H1 (cell line): Measurements from ENCODE around the gene CBLN3. TPM values are rescaled to one million over a fixed set of nuclear protein-coding genes. Genes with fewer than 3 reads are reported as not detected.
A peak's percentile ranks its signal among the peaks of the same experiment; 100 is the strongest.

Experiments
- CTCF ChIA-PET: fragments of 300-600 bp; sonication (Branson Sonifier 250); formaldehyde crosslinking; loops from one replicate; lab custom pipeline; 2021; ENCODE audit not compliant: partially characterized antibody; lab: Charles Lee
- POLR2A ChIA-PET: fragments of 300-600 bp; sonication (Branson Sonifier 250); formaldehyde crosslinking; loops from one replicate; lab custom pipeline; 2021; ENCODE audit warnings: inconsistent platforms; ENCODE audit not compliant: partially characterized antibody; lab: Charles Lee
- DNase-seq, 2 experiments: peaks; one replicate each; pipeline versions ENCODE4 v3.0.0 to v3.0.0-alpha.2; 2010 to 2022; ENCODE audit warnings: low spot score in 2 of 2, low read depth in 1 of 2, mixed read lengths in 1 of 2
- FAIRE-seq: peaks from 2 replicates; lab custom pipeline; 2011; peaks lifted over from hg19 to GRCh38; lab: Jason Lieb, UNC
- H2AFZ ChIP-seq: 2 replicates; pipeline ENCODE4 v1.8.1; 2012; ENCODE audit warnings: low read length, inconsistent platforms
- H2AK5ac ChIP-seq: 2 replicates; pipeline ENCODE4 v1.6.1; 2013; ENCODE audit warnings: low read depth, low read length
- H2BK120ac ChIP-seq: replicated peaks from 2 replicates; pipeline ENCODE3; 2013; ENCODE audit warnings: low read depth, low read length, inconsistent platforms
- H2BK12ac ChIP-seq: 2 replicates; pipeline ENCODE4 v1.6.1; 2013; ENCODE audit warnings: low read depth, low read length
- H2BK15ac ChIP-seq: 2 replicates; pipeline ENCODE4 v1.6.1; 2013; ENCODE audit warnings: low read length
- H2BK20ac ChIP-seq: 2 replicates; pipeline ENCODE4 v1.6.1; 2013; ENCODE audit warnings: low read length
- H2BK5ac ChIP-seq: 2 replicates; pipeline ENCODE4 v1.6.1; 2013; ENCODE audit warnings: low read depth, low read length
- H3K14ac ChIP-seq: 2 replicates; pipeline ENCODE4 v1.6.1; 2013; ENCODE audit warnings: inconsistent platforms; ENCODE audit not compliant: insufficient read length
- H3K18ac ChIP-seq: 2 replicates; pipeline ENCODE4 v1.6.1; 2013; ENCODE audit warnings: low read length; ENCODE audit errors: extremely low read depth
- H3K23ac ChIP-seq: 2 replicates; pipeline ENCODE4 v1.6.1; 2013; ENCODE audit warnings: inconsistent platforms; ENCODE audit not compliant: insufficient read length
- H3K23me2 ChIP-seq: 2 replicates; pipeline ENCODE4 v1.6.1; 2013; ENCODE audit warnings: low read depth, low read length
- H3K27ac ChIP-seq: 2 replicates; pipeline ENCODE4 v1.6.1; 2011; ENCODE audit warnings: low read depth, low read length, inconsistent platforms
- H3K27me3 ChIP-seq, 4 experiments: replicated peaks in 1 of 4; 1 replicate in 1 of 4; 2 replicates in 3 of 4; pipeline versions ENCODE4 v1.6.1 to v1.8.1; 2011 to 2013; ENCODE audit warnings: low read length in 3 of 4, mild to moderate bottlenecking in 3 of 4, inconsistent platforms in 2 of 4, mixed read lengths in 2 of 4, moderate library complexity in 1 of 4; ENCODE audit not compliant: control insufficient read depth in 3 of 4, insufficient read depth in 3 of 4; ENCODE audit errors: extremely low read depth in 1 of 4
- H3K36me3 ChIP-seq, 4 experiments: 2 replicates each; pipeline versions ENCODE4 v1.6.1 to v1.8.1; 2011 to 2013; ENCODE audit warnings: mild to moderate bottlenecking in 4 of 4, low read length in 3 of 4, moderate library complexity in 2 of 4, control low read depth in 1 of 4, inconsistent platforms in 1 of 4; ENCODE audit not compliant: insufficient read depth in 4 of 4, control insufficient read depth in 2 of 4
- H3K4ac ChIP-seq: replicated peaks from 2 replicates; pipeline ENCODE3; 2013; ENCODE audit warnings: low read length, low read depth, mixed read lengths, inconsistent platforms; ENCODE audit not compliant: insufficient read length
- H3K4me1 ChIP-seq, 4 experiments: replicated peaks in 1 of 4; 1 replicate in 1 of 4; 2 replicates in 3 of 4; pipeline versions ENCODE4 v1.6.1 to v1.8.1; 2011 to 2013; ENCODE audit warnings: low read length in 3 of 4, inconsistent platforms in 2 of 4, mixed read lengths in 1 of 4; ENCODE audit not compliant: insufficient read depth in 4 of 4, control insufficient read depth in 3 of 4
- H3K4me2 ChIP-seq, 2 experiments: 2 replicates each; pipeline versions ENCODE4 v1.6.1 to v1.8.1; 2011 to 2013; ENCODE audit warnings: low read depth in 2 of 2, low read length in 2 of 2, control low read depth in 1 of 2, inconsistent platforms in 1 of 2, mild to moderate bottlenecking in 1 of 2; ENCODE audit not compliant: insufficient read depth in 1 of 2
- H3K4me3 ChIP-seq, 4 experiments: fragments of 200-600, 300-600 bp in 1 of 4; sonication (generic), shearing (Covaris generic), sonication (Bioruptor Twin) in 1 of 4; 2 replicates each; pipeline versions ENCODE4 v1.5.1 to v1.8.1; 2011 to 2016; ENCODE audit warnings: low read length in 4 of 4, low read depth in 3 of 4, control low read depth in 2 of 4, inconsistent platforms in 2 of 4, mild to moderate bottlenecking in 2 of 4, mixed read lengths in 1 of 4, moderate library complexity in 1 of 4; ENCODE audit not compliant: insufficient read depth in 2 of 4; ENCODE audit errors: extremely low read depth in 1 of 4
- H3K56ac ChIP-seq: replicated peaks from 2 replicates; pipeline ENCODE3; 2013; ENCODE audit warnings: low read depth, mild to moderate bottlenecking, mixed read lengths, low read length, inconsistent platforms; ENCODE audit not compliant: insufficient read length
- H3K79me1 ChIP-seq: 2 replicates; pipeline ENCODE4 v1.6.1; 2013; ENCODE audit warnings: low read depth, low read length, control low read depth
- H3K79me2 ChIP-seq, 2 experiments: 2 replicates each; pipeline versions ENCODE4 v1.6.1 to v1.8.1; 2012 to 2013; ENCODE audit warnings: low read length in 2 of 2, mild to moderate bottlenecking in 2 of 2, inconsistent platforms in 1 of 2; ENCODE audit not compliant: insufficient read depth in 2 of 2, control insufficient read depth in 1 of 2
- H3K9ac ChIP-seq, 4 experiments: replicated peaks in 1 of 4; 1 replicate in 1 of 4; 2 replicates in 3 of 4; pipeline versions ENCODE4 v1.6.1 to v1.8.1; 2011 to 2013; ENCODE audit warnings: low read depth in 3 of 4, low read length in 3 of 4, control low read depth in 2 of 4, mild to moderate bottlenecking in 2 of 4, moderate library complexity in 2 of 4, inconsistent platforms in 1 of 4; ENCODE audit errors: extremely low read depth in 1 of 4
- H3K9me3 ChIP-seq, 2 experiments: 2 replicates each; pipeline versions ENCODE4 v1.6.1 to v1.8.1; 2012 to 2013; ENCODE audit warnings: mild to moderate bottlenecking in 2 of 2, moderate library complexity in 2 of 2, control low read depth in 1 of 2, inconsistent platforms in 1 of 2, low read depth in 1 of 2, low read length in 1 of 2, mixed read lengths in 1 of 2; ENCODE audit not compliant: insufficient read depth in 2 of 2
- H4K20me1 ChIP-seq, 2 experiments: replicated peaks in 1 of 2; 2 replicates each; pipeline versions ENCODE3 to v1.8.1; 2011 to 2013; ENCODE audit warnings: inconsistent platforms in 2 of 2, low read length in 2 of 2, mild to moderate bottlenecking in 1 of 2; ENCODE audit not compliant: insufficient read depth in 2 of 2, control insufficient read depth in 1 of 2
- H4K5ac ChIP-seq: 2 replicates; pipeline ENCODE4 v1.6.1; 2013; ENCODE audit warnings: low read length, low read depth, mixed read lengths, inconsistent platforms; ENCODE audit not compliant: insufficient read length
- H4K8ac ChIP-seq: 2 replicates; pipeline ENCODE4 v1.8.0; 2013; ENCODE audit warnings: mild to moderate bottlenecking, moderate library complexity, low read length, inconsistent platforms; ENCODE audit not compliant: insufficient read depth; ENCODE audit errors: extremely low read depth
- H4K91ac ChIP-seq: replicated peaks from 2 replicates; pipeline ENCODE3; 2013; ENCODE audit warnings: low read length, mixed read lengths, inconsistent platforms; ENCODE audit not compliant: insufficient read length
- CTCF ChIP-seq, 3 experiments: IDR thresholded peaks; 1 replicate in 2 of 3; 2 replicates in 1 of 3; pipeline versions ENCODE4 v1.5.1 to v1.6.1; 2011; ENCODE audit warnings: low read length in 3 of 3, mild to moderate bottlenecking in 3 of 3, inconsistent platforms in 2 of 3, low read depth in 1 of 3, moderate library complexity in 1 of 3; ENCODE audit not compliant: insufficient read depth in 1 of 3; ENCODE audit errors: control extremely low read depth in 1 of 3
- EGR1 ChIP-seq: IDR thresholded peaks from 2 replicates; pipeline ENCODE4 v1.6.1; 2011; ENCODE audit warnings: low read depth, low read length, borderline replicate concordance
- MAX ChIP-seq: IDR thresholded peaks from 2 replicates; pipeline ENCODE4 v1.6.1; 2012; ENCODE audit warnings: inconsistent platforms
- TBP ChIP-seq: IDR thresholded peaks from 2 replicates; pipeline ENCODE4 v1.6.1; 2011; ENCODE audit warnings: low read depth, low read length, improper control_type of control experiment
- WGBS, 2 experiments: shearing (Covaris generic) in 1 of 2; methylation state at CpG; one replicate each; pipeline versions ENCODE4 v1.1.6 to v1.1.7; 2013 to 2015; ENCODE audit warnings: low lambda C conversion rate in 2 of 2, mixed read lengths in 2 of 2, inconsistent platforms in 1 of 2, low coverage in 1 of 2, missing lambda C conversion rate in 1 of 2; ENCODE audit not compliant: insufficient replicate concordance in 2 of 2, insufficient coverage in 1 of 2, insufficient read length in 1 of 2; ENCODE audit errors: extremely low coverage in 1 of 2, missing lambda C conversion rate in 1 of 2; 5-methylcytosine and 5-hydroxymethylcytosine counted together
- polyA plus RNA-seq, 7 experiments: library from polyadenylated mRNA; depleted of rRNA in 3 of 7; stranded (reverse) in 5 of 7; unstranded in 2 of 7; fragments of >200 nt in 5 of 7; fragments of 200-250 nt in 2 of 7; gene quantifications; 1 replicate in 5 of 7; 2 replicates in 1 of 7; 4 replicates in 1 of 7; pipeline versions ENCODE4 v1.2.1 to v1.2.3, GENCODE V29; 2011 to 2013; ENCODE audit warnings: missing spikeins in 2 of 7, mixed read lengths in 2 of 7
- total RNA-seq: library from RNA; stranded (reverse); fragmentation: NEBNext Ultra II Directional; extraction: Animal tissue kit (Norgen Biotek cat#: 25700); gene quantifications from 2 replicates; pipeline ENCODE4 v1.2.1, GENCODE V29; 2021

The CBLN3 gene
- total and polyA plus RNA-seq, 2 of the 8 experiments (the other 6 are each of a cell fraction or from before 2014, with no cell fraction given) = 0.54 to 1.00 TPM

GRCh38 chr14:24392325-24393091, 37.0 kb downstream of the CBLN3 start:
- no peak overlapping the region for H4K5ac ChIP-seq
- peak in 1 of 3 experiments; percentile 26; a peak in 1 of 4 replicates for TF ChIP-seq CTCF (IDR thresholded peaks at IDR 0.05; ENCODE audit: control extremely low read depth in 1 of 3, insufficient read depth in 1 of 3, low read depth in 1 of 3, low read length in 3 of 3)
- no peak for TF ChIP-seq MAX
- TF ChIP-seq TBP = no peak
- TF ChIP-seq EGR1 = no peak
- H4K91ac ChIP-seq = no peak overlapping the region
- CTCF ChIA-PET = interaction anchor here (1.0 to 5.4 kb wide), 6 partner anchors 14 to 44 kb away, joined by 3 to 40 read pairs (median 4); no protein-coding TSS in a partner anchor
- no peak overlapping the region for H2BK120ac ChIP-seq
- 63% methylated on average over 8 of the region's 8 CpGs; no CpG with 5 or more reads in 1 of the 2 experiments for WGBS, 2 experiments
- H3K4me1 ChIP-seq = peaks cover 0 to 5% (median 0%) of the 10 kb centered on the region in 4 experiments; a peak in 2 of 7 replicates
- H2BK15ac ChIP-seq = no peak overlapping the region
- H2BK5ac ChIP-seq = no peak overlapping the region
- POLR2A ChIA-PET = interaction anchor here (0.7 to 4.7 kb wide), 3 partner anchors 14 to 23 kb away, joined by 3 to 27 read pairs (median 4); no protein-coding TSS in a partner anchor
- no peaks in the 10 kb centered on the region for H4K20me1 ChIP-seq
- H3K14ac ChIP-seq = no peak overlapping the region
- H3K23me2 ChIP-seq = no peaks in the 10 kb centered on the region
- no peak overlapping the region for H3K27ac ChIP-seq
- no peaks in the 10 kb centered on the region for H3K79me1 ChIP-seq
- no peaks in the 10 kb centered on the region for H3K79me2 ChIP-seq
- DNase-seq (no peak), FAIRE-seq (no peak)
- H4K8ac ChIP-seq = no peak overlapping the region
- no peak overlapping the region for H3K23ac ChIP-seq
- H2AK5ac ChIP-seq = no peak overlapping the region
- no peak overlapping the region for H3K18ac ChIP-seq
- H3K4me2 ChIP-seq = no peak overlapping the region; a peak in 1 of 4 replicates
- H3K27me3 ChIP-seq = peaks cover 0 to 3% (median 1%) of the 10 kb centered on the region in 4 experiments; a peak in 2 of 7 replicates
- 0 out of 2 replicates have a peak overlapping the region, but pooled peaks have one; percentile 26 for H2BK20ac ChIP-seq
- 0 out of 2 replicates have a peak overlapping the region, but pooled peaks have one; percentile 19 for H2BK12ac ChIP-seq
- no peaks in the 10 kb centered on the region for H3K36me3 ChIP-seq
- no peak overlapping the region for H2AFZ ChIP-seq
- H3K56ac ChIP-seq = no peak overlapping the region
- no peaks in the 10 kb centered on the region for H3K9me3 ChIP-seq
- no peak overlapping the region for H3K4ac ChIP-seq
- H3K4me3 ChIP-seq = no peak overlapping the region
- no peak overlapping the region for H3K9ac ChIP-seq
